Ovary (tissue), 3 donors: ENCODE results near the gene NBDY.

ENCODE experiments used
- EP300 ChIP-seq: sonication (generic); formaldehyde crosslinking; IDR thresholded peaks from one replicate; pipeline ENCODE4 v1.6.1; 2017; ENCODE audit warnings: antibody characterized with exemption
- POLR2A ChIP-seq: fragments of 450-650 bp; IDR thresholded peaks from one replicate; pipeline ENCODE4 v1.6.1; 2017; ENCODE audit warnings: antibody characterized with exemption, mild to moderate bottlenecking, moderate library complexity
- TF ChIP-seq, protein P1 (sequence below), 3 donors: fragments of 450-650 bp in 2 of 3; fragments of 200-600 bp in 1 of 3; IDR thresholded peaks; one replicate each; pipeline versions ENCODE4 v1.5.1 to v1.8.0; 2016 to 2022; ENCODE audit warnings: antibody characterized with exemption in 3 of 3, mild to moderate bottlenecking in 1 of 3
- donor health status: DM: no; HTN: no; CAD: no.

DNA sequence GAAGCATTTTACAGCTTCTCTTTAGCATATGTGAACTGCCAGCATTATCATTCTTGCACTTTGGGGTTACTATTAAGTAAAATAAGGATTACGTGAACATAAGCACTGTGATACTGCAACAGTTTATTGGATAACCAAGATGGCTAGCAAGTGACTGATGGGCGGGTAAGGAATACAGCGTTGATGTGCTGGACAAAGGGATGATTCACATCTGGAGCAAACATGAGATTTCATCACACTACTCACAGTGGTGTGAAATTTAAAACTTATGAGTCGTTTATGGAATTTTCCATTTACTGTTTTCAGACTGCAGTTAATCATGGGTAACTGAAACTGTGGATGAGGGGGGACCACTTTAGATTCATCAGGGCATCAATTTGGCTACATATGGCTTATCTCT, 16.0 kb downstream of the NBDY start:
- TF ChIP-seq EP300: no peak
- TF ChIP-seq, protein P1, sequence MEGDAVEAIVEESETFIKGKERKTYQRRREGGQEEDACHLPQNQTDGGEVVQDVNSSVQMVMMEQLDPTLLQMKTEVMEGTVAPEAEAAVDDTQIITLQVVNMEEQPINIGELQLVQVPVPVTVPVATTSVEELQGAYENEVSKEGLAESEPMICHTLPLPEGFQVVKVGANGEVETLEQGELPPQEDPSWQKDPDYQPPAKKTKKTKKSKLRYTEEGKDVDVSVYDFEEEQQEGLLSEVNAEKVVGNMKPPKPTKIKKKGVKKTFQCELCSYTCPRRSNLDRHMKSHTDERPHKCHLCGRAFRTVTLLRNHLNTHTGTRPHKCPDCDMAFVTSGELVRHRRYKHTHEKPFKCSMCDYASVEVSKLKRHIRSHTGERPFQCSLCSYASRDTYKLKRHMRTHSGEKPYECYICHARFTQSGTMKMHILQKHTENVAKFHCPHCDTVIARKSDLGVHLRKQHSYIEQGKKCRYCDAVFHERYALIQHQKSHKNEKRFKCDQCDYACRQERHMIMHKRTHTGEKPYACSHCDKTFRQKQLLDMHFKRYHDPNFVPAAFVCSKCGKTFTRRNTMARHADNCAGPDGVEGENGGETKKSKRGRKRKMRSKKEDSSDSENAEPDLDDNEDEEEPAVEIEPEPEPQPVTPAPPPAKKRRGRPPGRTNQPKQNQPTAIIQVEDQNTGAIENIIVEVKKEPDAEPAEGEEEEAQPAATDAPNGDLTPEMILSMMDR (IDR thresholded peaks at IDR 0.05): no peak
- no peak for TF ChIP-seq POLR2A
